Mesendoderm (in vitro differentiated cells): ENCODE measurements around the gene FOXP2.
"Not testable (repeated sequence)": the region's sequence is repeated elsewhere in the genome, so short reads cannot be mapped to it uniquely, and the experiment has no call there.

Experiments
- DNase-seq: peaks from one replicate; pipeline ENCODE4 v3.0.0; 2013
- H2AK5ac ChIP-seq: 2 replicates; pipeline ENCODE4 v1.6.1; 2013; ENCODE audit warnings: low read length, inconsistent platforms
- H2BK120ac ChIP-seq: 2 replicates; pipeline ENCODE4 v1.6.1; 2013; ENCODE audit warnings: low read depth, mild to moderate bottlenecking, low read length, moderate library complexity, mixed read lengths
- H2BK15ac ChIP-seq: replicated peaks from 2 replicates; pipeline ENCODE4 v1.6.1; 2013; ENCODE audit warnings: low read depth, mild to moderate bottlenecking, moderate library complexity
- H2BK5ac ChIP-seq: 2 replicates; pipeline ENCODE4 v1.6.1; 2013; ENCODE audit warnings: low read length, inconsistent platforms
- H3K18ac ChIP-seq: 2 replicates; pipeline ENCODE4 v1.6.1; 2013; ENCODE audit warnings: mild to moderate bottlenecking, low read length, mixed read lengths
- H3K23ac ChIP-seq: one replicate; pipeline ENCODE4 v1.6.1; 2013; ENCODE audit warnings: low read length
- H3K27ac ChIP-seq: 2 replicates; pipeline ENCODE4 v1.5.1; 2013; ENCODE audit warnings: low read depth, mild to moderate bottlenecking, inconsistent platforms, low read length, moderate library complexity
- H3K27me3 ChIP-seq: 2 replicates; pipeline ENCODE4 v1.6.1; 2013; ENCODE audit warnings: low read length, control low read depth, mild to moderate bottlenecking, inconsistent platforms; ENCODE audit not compliant: insufficient read depth, poor library complexity
- H3K36me3 ChIP-seq: 2 replicates; pipeline ENCODE4 v1.6.1; 2013; ENCODE audit warnings: low read length, inconsistent platforms; ENCODE audit not compliant: control insufficient read depth, insufficient read depth
- H3K4ac ChIP-seq: one replicate; pipeline ENCODE4 v1.6.1; 2013; ENCODE audit warnings: low read depth, mild to moderate bottlenecking, low read length, moderate library complexity
- H3K4me1 ChIP-seq: 2 replicates; pipeline ENCODE4 v1.6.1; 2013; ENCODE audit warnings: low read depth, low read length, inconsistent platforms; ENCODE audit not compliant: control insufficient read depth
- H3K4me2 ChIP-seq: 2 replicates; pipeline ENCODE4 v1.6.1; 2013; ENCODE audit warnings: low read length
- H3K4me3 ChIP-seq: 2 replicates; pipeline ENCODE4 v1.5.1; 2013; ENCODE audit warnings: mild to moderate bottlenecking, low read length
- H3K56ac ChIP-seq: one replicate; pipeline ENCODE4 v1.6.1; 2013; ENCODE audit warnings: low read length
- H3K79me1 ChIP-seq: 2 replicates; pipeline ENCODE4 v1.6.1; 2013; ENCODE audit warnings: low read length, inconsistent platforms
- H3K79me2 ChIP-seq: 2 replicates; pipeline ENCODE4 v1.6.1; 2013; ENCODE audit warnings: mild to moderate bottlenecking, low read length; ENCODE audit not compliant: control insufficient read depth, insufficient read depth
- H3K9ac ChIP-seq: 2 replicates; pipeline ENCODE4 v1.6.1; 2013; ENCODE audit warnings: low read length, inconsistent platforms
- H4K5ac ChIP-seq: one replicate; pipeline ENCODE4 v1.6.1; 2013; ENCODE audit warnings: low read length
- H4K8ac ChIP-seq: one replicate; pipeline ENCODE4 v1.6.1; 2013; ENCODE audit warnings: low read depth, mild to moderate bottlenecking, control low read depth, low read length, moderate library complexity
- WGBS: extraction: QIAGEN DNeasy Blood & Tissue Kit; methylation state at CpG from one replicate; pipeline ENCODE4 v1.1.7; 2013; ENCODE audit warnings: low lambda C conversion rate, missing lambda C conversion rate; ENCODE audit not compliant: insufficient coverage; ENCODE audit errors: extremely low coverage; 5-methylcytosine and 5-hydroxymethylcytosine counted together

Gene FOXP2

GRCh38 chr7:114554781-114555537 is 140.3 kb downstream of the FOXP2 start:
- no peaks in the 10 kb centered on the region for H3K79me2 ChIP-seq
- no peak overlapping the region for H2AK5ac ChIP-seq
- H3K36me3 ChIP-seq = no peaks in the 10 kb centered on the region
- H3K4me1 ChIP-seq = no peaks in the 10 kb centered on the region
- H3K23ac ChIP-seq = no peak overlapping the region
- H3K4me2 ChIP-seq = no peak overlapping the region
- no peaks in the 10 kb centered on the region for H3K79me1 ChIP-seq
- no peak overlapping the region for H2BK120ac ChIP-seq
- no peak overlapping the region for H3K9ac ChIP-seq
- no peak overlapping the region for H3K4ac ChIP-seq
- H3K4me3 ChIP-seq = no peak overlapping the region
- H3K27me3 ChIP-seq = no peaks in the 10 kb centered on the region
- no peak overlapping the region for H4K5ac ChIP-seq
- no peak overlapping the region for H3K27ac ChIP-seq
- WGBS = no CpG with 5 or more reads among the region's 6 CpGs
- no peak overlapping the region for H3K56ac ChIP-seq
- DNase-seq = peak; percentile 6
- H2BK5ac ChIP-seq = no peak overlapping the region
- no peak overlapping the region for H2BK15ac ChIP-seq
- no peak overlapping the region for H4K8ac ChIP-seq
- H3K18ac ChIP-seq = no peak overlapping the region

- WGBS = no CpG with 5 or more reads among the region's 2 CpGs
- H3K56ac ChIP-seq = no peak overlapping the region
- H3K79me2 ChIP-seq = no peaks in the 10 kb centered on the region
- H3K23ac ChIP-seq = no peak overlapping the region
- H3K9ac ChIP-seq = no peak overlapping the region
- H3K27me3 ChIP-seq = no peaks in the 10 kb centered on the region
- no peak overlapping the region for H4K8ac ChIP-seq
- no peaks in the 10 kb centered on the region for H3K36me3 ChIP-seq
- H3K79me1 ChIP-seq = no peaks in the 10 kb centered on the region
- H2BK15ac ChIP-seq = no peak overlapping the region
- H3K4me1 ChIP-seq = no peaks in the 10 kb centered on the region
- no peak overlapping the region for H3K4me3 ChIP-seq
- no peak overlapping the region for H3K4ac ChIP-seq
- H2AK5ac ChIP-seq = no peak overlapping the region
- DNase-seq = no peak
- no peak overlapping the region for H2BK5ac ChIP-seq
- H3K4me2 ChIP-seq = no peak overlapping the region
- no peak overlapping the region for H4K5ac ChIP-seq
- H3K18ac ChIP-seq = no peak overlapping the region
- no peak overlapping the region for H3K27ac ChIP-seq
- H2BK120ac ChIP-seq = no peak overlapping the region
Measured at GRCh38 chr7:114567416-114567815, 152.8 kb downstream of the FOXP2 start.

- Histone ChIP-seq H3K56ac (no peak overlapping the region), H2BK15ac (no peak overlapping the region), H3K18ac (no peak overlapping the region), H2AK5ac (no peak overlapping the region), H3K79me2 (no peaks in the 10 kb centered on the region), H3K79me1 (no peaks in the 10 kb centered on the region), H3K4ac (no peak overlapping the region), H3K9ac (no peak overlapping the region), H4K5ac (no peak overlapping the region), H3K27ac (no peak overlapping the region), H3K4me2 (no peak overlapping the region), H3K27me3 (peaks cover 3% of the 10 kb centered on the region), H3K4me3 (no peak overlapping the region), H3K23ac (no peak overlapping the region), H2BK5ac (no peak overlapping the region), H3K4me1 (no peaks in the 10 kb centered on the region), H4K8ac (no peak overlapping the region), H3K36me3 (no peaks in the 10 kb centered on the region), H2BK120ac (no peak overlapping the region)
- WGBS = no CpG with 5 or more reads among the region's 1 CpG
- DNase-seq = no peak
Measured at GRCh38 chr7:114569220-114569619, 154.6 kb downstream of the FOXP2 start.

DNA sequence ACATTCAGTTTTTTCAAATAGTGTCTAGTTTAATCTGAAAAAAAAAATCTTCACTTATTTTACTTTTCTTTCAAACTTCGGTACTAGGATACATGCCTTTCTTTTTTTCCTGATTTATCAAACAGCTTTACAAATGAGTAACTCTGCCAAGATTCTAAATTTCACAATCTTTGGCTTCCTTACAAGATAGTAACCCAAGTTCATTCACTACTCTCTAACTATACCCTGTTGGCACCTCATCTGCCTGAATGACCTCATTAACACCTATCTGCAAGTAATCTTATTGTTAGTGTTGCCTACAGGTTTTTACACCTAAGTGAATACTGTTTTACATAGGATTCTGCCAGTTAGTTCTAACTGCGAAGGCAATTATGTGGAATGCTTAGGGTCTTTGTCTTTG is 159.8 kb downstream of the FOXP2 start:
- Histone ChIP-seq H3K56ac (no peak overlapping the region), H3K4me3 (no peak overlapping the region), H3K23ac (no peak overlapping the region), H3K9ac (no peak overlapping the region), H4K8ac (no peak overlapping the region), H2AK5ac (no peak overlapping the region), H3K27me3 (peaks cover 3% of the 10 kb centered on the region), H3K4ac (no peak overlapping the region), H2BK120ac (no peak overlapping the region), H3K36me3 (no peaks in the 10 kb centered on the region), H3K27ac (no peak overlapping the region), H4K5ac (no peak overlapping the region), H3K4me2 (no peak overlapping the region), H2BK5ac (no peak overlapping the region), H3K4me1 (no peaks in the 10 kb centered on the region), H3K79me1 (no peaks in the 10 kb centered on the region), H3K79me2 (no peaks in the 10 kb centered on the region), H3K18ac (no peak overlapping the region), H2BK15ac (no peak overlapping the region)
- peak; percentile 81 for DNase-seq
- WGBS = no CpG with 5 or more reads among the region's 2 CpGs

- Histone ChIP-seq H3K9ac (no peak overlapping the region), H3K27me3 (peaks cover 3% of the 10 kb centered on the region), H3K27ac (no peak overlapping the region), H3K4ac (no peak overlapping the region), H3K23ac (no peak overlapping the region), H2AK5ac (no peak overlapping the region), H3K4me2 (no peak overlapping the region), H2BK15ac (no peak overlapping the region), H3K36me3 (no peaks in the 10 kb centered on the region), H3K56ac (no peak overlapping the region), H4K5ac (no peak overlapping the region), H3K4me3 (no peak overlapping the region), H4K8ac (no peak overlapping the region), H3K79me1 (no peaks in the 10 kb centered on the region), H2BK5ac (no peak overlapping the region), H2BK120ac (no peak overlapping the region), H3K4me1 (no peaks in the 10 kb centered on the region), H3K18ac (no peak overlapping the region), H3K79me2 (no peaks in the 10 kb centered on the region)
- WGBS = no CpG with 5 or more reads among the region's 4 CpGs
- DNase-seq = no peak
Measured at GRCh38 chr7:114575098-114575497, 160.5 kb downstream of the FOXP2 start.

DNA sequence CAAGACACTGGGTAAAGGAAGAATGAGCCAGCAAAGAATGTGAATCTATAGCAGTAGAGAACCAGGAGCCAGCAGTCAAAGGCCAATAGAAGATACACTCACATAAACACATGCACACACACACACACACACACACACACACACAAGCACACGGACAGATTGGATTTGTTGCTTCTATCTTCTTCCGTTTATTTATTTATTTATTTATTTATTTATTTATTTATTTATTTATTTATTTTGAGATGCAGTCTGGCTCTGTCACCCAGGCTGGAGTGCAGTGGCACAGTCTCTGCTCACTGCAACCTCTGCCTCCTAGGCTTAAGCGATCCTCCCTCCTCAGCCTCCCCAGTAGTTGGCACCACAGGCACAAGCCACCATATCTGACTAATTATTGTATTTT is 166.3 kb downstream of the FOXP2 start:
- not testable (repeated sequence) for H3K4me2 ChIP-seq, H2BK15ac ChIP-seq, H3K23ac ChIP-seq, DNase-seq, H3K18ac ChIP-seq, H4K8ac ChIP-seq, H2AK5ac ChIP-seq, H3K79me2 ChIP-seq, H2BK5ac ChIP-seq, H4K5ac ChIP-seq, H3K4me3 ChIP-seq, H3K9ac ChIP-seq, H3K27me3 ChIP-seq, H3K56ac ChIP-seq, H3K4me1 ChIP-seq, H2BK120ac ChIP-seq, H3K79me1 ChIP-seq, H3K4ac ChIP-seq, H3K27ac ChIP-seq, H3K36me3 ChIP-seq
- no CpG with 5 or more reads among the region's 3 CpGs for WGBS
